Sciatic nerve (tissue), 2 donors: ENCODE data around the gene PKNOX1. TPM values are rescaled to one million over a fixed set of nuclear protein-coding genes. Genes with fewer than 3 reads are reported as not detected.
A peak's percentile ranks its signal among the peaks of the same experiment; 100 is the strongest.
"Not testable (repeated sequence)": the region's sequence is repeated elsewhere in the genome, so short reads cannot be mapped to it uniquely, and the experiment has no call there.

Source experiments
- ATAC-seq: fragments of 200-7000 bp; cut with Tn5 transposase; one replicate; pipeline ENCODE4 v1.9.1; 2020; ENCODE audit warnings: mild to moderate bottlenecking, moderate library complexity
- DNase-seq: peaks from one replicate; pipeline ENCODE4 v3.0.0-alpha.2; 2020; ENCODE audit warnings: low spot score
- intact Hi-C: fragments of 100-400 bp; cut with DNase I; formaldehyde crosslinking; loops from one replicate; pipeline ENCODE4 v1.14.2; 2022
- microRNA-seq: library from miRNA; unstranded; fragments of <30 nt; microRNA quantifications from one replicate; pipeline ENCODE4 v1.2.0, GENCODE V29; 2020
- total RNA-seq: library from RNA; stranded (reverse); fragmentation: NEBNext Ultra II Directional; extraction: Animal tissue kit (Norgen Biotek cat#: 25700); gene quantifications from one replicate; pipeline ENCODE4 v1.2.1, GENCODE V29; 2021
- donor health status: DM: no; HTN: no; CAD: no.
- donor health status: DM: no; HTN: no; CAD: no.

Gene PKNOX1
- total RNA-seq, 1 donor from 2014 or later, result 23.1 TPM

GRCh38 chr21:43072742-43073141 is 98.4 kb downstream of the PKNOX1 start:
- DNase-seq, ATAC-seq: not testable (repeated sequence)

GRCh38 chr21:43074401-43075169 is 100.2 kb downstream of the PKNOX1 start:
- intact Hi-C loops, DNase-seq: not testable (repeated sequence)
- ATAC-seq, result peak; percentile 69

More at GRCh38 chr21:43072742-43073141, 98.4 kb downstream of the PKNOX1 start:
- intact Hi-C loops, result not testable (repeated sequence)

- peak; percentile 54 for ATAC-seq
- DNase-seq, intact Hi-C loops: not testable (repeated sequence)
These were observed 101.0 kb downstream of the PKNOX1 start, which contains the start of gene CBS for GRCh38 chr21:43075170-43076022. Gene CBS, minus strand, starts transcription at chr21:43075835. Its CDS starts 3,642 bp downstream, at chr21:43072193.

DNA sequence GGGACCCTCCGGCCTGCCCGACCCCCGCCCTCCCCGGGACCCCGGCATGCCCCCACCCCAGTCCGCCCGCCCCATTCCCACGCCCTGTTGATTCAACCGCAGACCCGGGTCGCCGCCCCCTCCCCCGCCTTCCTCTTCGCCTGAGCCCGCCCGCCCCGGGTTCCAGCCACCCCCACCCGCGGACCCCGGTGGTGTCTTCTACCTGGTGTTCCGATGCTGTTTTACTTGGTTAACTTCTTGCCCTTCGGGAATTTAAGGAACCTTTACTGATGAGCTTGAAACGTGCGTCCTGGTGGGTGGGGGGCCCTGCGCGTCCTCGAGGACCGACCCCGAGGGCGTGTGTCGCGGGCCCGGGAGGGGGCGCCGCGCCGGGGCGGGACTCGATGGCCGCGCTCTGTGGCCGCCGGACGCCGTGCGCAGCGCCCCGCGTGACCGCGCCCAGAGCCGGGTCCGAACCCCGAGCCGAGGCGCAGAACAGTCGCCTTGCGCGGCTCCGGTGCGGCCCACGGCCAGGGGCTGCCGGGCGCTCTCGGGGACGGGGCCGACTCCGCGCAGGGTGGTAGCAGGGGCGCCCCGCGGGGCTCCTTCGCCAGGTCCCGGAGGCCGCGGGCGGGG is 101.8 kb downstream of the PKNOX1 start:
- DNase-seq, intact Hi-C loops: not testable (repeated sequence)
- peak; percentile 9 for ATAC-seq

DNA sequence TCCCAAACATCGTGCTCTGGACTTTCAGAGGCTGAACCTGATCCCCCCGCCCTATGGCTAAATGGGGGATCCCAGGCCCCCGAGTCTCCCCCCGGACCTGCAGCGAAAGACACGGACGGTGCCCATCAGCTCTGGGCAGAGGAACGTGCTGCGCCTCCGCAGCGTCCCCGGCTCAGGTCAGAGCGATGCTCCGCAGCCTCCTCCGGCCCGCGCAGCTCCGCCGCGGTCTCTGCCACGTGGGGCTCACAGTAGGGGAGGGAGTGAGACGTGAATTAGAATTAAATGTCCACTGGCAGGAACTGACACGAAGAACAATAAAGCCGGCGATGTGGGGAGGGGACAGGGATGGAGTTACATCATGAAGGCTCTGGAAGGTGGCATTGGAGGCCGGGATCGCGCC is 102.3 kb downstream of the PKNOX1 start:
- intact Hi-C loops, result not testable (repeated sequence)
- ATAC-seq, result peak; percentile 24

GRCh38 chr21:43082587-43083300 is 108.4 kb downstream of the PKNOX1 start:
- intact Hi-C loops, ATAC-seq, DNase-seq: not testable (repeated sequence)

More for the DNA sequence above, 102.3 kb downstream of the PKNOX1 start:
- not testable (repeated sequence) for DNase-seq

Small RNA genes within 50 kb of the gene (microRNA-seq; reads per million reads assigned to microRNA genes)
- not detected for gene MIR5692B

Other genes with a start within 250 kb of the PKNOX1 start
- gene WDR4, start 95.0 kb upstream of the PKNOX1 start, total RNA-seq, result 13.0 TPM
- gene NDUFV3, start 81.3 kb upstream of the PKNOX1 start, total RNA-seq, result 43.8 TPM
- gene ERVH48-1, start 48.9 kb upstream of the PKNOX1 start, total RNA-seq, result not detected
- gene CBS, start 101.3 kb downstream of the PKNOX1 start, total RNA-seq, result 79.9 TPM
- gene U2AF1, start 133.0 kb downstream of the PKNOX1 start, total RNA-seq, result 67.6 TPM
- gene CRYAA, start 194.4 kb downstream of the PKNOX1 start, total RNA-seq, result not detected